ENCODE measurements around the gene PSIP1. TPM values are rescaled to one million over a fixed set of nuclear protein-coding genes. Genes with fewer than 3 reads are reported as not detected.
"Not testable (repeated sequence)": the region's sequence is repeated elsewhere in the genome, so short reads cannot be mapped to it uniquely, and the experiment has no call there.

PSIP1 gene

DNA sequence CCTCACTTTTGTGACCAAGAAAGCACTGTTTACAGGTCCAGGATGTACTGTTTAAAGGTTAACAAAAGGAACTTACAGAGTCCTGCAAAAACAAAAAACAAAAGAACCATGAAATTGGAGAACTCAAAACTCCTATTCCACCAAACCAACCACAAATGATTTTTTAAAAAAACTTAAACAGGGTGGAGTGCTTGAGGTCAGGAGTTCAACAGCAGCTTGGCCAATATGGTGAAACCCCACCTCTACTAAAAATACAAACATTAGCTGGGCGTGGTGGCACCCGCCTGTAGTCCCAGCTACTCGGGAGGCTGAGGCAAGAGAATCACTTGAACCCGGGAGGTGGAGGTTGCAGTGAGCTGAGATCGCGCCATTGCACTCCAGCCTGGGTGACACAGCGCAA lies 83.1 kb downstream of the PSIP1 start:
- peaks cover 33% of the 10 kb centered on the region for H3K36me3 ChIP-seq (ENCODE audit: insufficient read depth, low read length)
- not testable (repeated sequence) for H3K9me3 ChIP-seq (replicated peaks; ENCODE audit: low read length); H3K4me1 ChIP-seq (ENCODE audit: control insufficient read depth, insufficient read depth, low read length); H3K27me3 ChIP-seq (ENCODE audit: control insufficient read depth, insufficient read depth, low read length); H3K4me3 ChIP-seq (ENCODE audit: low read length); H3K4me2 ChIP-seq (ENCODE audit: low read length); H3K9ac ChIP-seq (ENCODE audit: low read depth, low read length)

DNA sequence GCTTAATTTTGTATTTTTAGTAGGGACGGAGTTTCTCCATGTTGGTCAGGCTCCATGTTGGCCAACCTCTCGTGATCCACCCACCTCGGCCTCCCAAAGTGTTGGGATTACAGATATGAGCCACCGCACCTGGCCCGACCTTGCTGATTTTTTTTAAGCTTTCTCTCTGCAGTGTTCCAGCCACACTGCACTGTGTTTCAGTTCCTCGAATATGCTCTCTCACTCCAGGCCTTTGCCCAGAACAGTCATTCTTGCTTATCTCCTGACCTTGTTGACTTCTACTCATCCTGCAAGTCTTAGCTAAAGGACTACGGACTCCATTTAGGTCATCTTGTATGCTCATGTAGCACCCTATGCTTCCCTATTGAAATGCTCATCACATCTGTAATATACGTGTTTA lies 84.8 kb downstream of the PSIP1 start:
- H3K4me1 ChIP-seq (ENCODE audit: control insufficient read depth, insufficient read depth, low read length): peaks cover 7% of the 10 kb centered on the region
- no peaks in the 10 kb centered on the region for H3K9me3 ChIP-seq (replicated peaks; ENCODE audit: low read length)
- H3K27me3 ChIP-seq (ENCODE audit: control insufficient read depth, insufficient read depth, low read length): no peaks in the 10 kb centered on the region
- no peak overlapping the region for H3K4me3 ChIP-seq (ENCODE audit: low read length)
- H3K4me2 ChIP-seq (ENCODE audit: low read length): no peak overlapping the region
- no peak overlapping the region for H3K9ac ChIP-seq (ENCODE audit: low read depth, low read length)
- peaks cover 32% of the 10 kb centered on the region for H3K36me3 ChIP-seq (ENCODE audit: insufficient read depth, low read length)

DNA sequence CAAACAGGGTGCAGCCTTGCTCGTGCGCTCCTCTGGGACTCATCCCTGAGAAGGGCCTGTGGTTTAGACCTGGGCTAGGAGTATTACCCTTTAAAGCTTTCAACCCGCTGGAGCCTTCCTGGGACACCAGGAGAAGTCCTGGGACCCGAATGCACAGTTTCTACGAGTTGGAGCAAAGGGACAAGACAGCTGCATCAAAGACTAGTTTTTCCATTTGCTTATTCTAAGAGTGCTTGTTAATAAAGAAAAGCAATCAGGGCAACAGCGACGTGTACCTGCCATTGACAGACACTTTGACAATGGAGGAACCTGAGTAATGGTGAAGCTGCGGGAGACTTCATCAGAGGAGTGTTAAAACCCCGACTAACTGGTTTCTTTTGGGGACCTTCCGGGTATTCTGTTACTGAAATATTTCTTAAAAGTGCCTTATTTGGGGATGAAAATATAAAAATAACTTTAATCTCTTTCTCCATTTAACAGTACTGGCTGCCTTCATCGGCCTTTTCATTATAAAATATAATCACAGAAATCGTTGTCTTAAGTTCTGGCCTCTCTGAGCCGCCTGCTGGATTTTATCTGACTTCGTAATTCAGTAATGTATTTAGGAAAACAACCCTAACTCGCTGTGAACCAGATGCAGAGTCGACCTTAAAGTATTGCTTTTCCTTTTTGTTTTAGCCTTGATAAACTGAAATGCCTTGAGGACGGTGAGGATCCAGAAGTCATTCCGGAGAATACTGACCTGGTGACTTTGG lies 87.4 kb downstream of the PSIP1 start:
- Histone ChIP-seq H3K4me1 (ENCODE audit: control insufficient read depth, insufficient read depth, low read length) (peaks cover 7% of the 10 kb centered on the region), H3K4me2 (ENCODE audit: low read length) (peak overlapping the region; percentile 93), H3K27me3 (ENCODE audit: control insufficient read depth, insufficient read depth, low read length) (no peaks in the 10 kb centered on the region), H3K9ac (ENCODE audit: low read depth, low read length) (peak overlapping the region; percentile 93), H3K36me3 (ENCODE audit: insufficient read depth, low read length) (peaks cover 23% of the 10 kb centered on the region), H3K4me3 (ENCODE audit: low read length) (peak overlapping the region; percentile 96), H3K9me3 (replicated peaks; ENCODE audit: low read length) (no peaks in the 10 kb centered on the region)

DNA sequence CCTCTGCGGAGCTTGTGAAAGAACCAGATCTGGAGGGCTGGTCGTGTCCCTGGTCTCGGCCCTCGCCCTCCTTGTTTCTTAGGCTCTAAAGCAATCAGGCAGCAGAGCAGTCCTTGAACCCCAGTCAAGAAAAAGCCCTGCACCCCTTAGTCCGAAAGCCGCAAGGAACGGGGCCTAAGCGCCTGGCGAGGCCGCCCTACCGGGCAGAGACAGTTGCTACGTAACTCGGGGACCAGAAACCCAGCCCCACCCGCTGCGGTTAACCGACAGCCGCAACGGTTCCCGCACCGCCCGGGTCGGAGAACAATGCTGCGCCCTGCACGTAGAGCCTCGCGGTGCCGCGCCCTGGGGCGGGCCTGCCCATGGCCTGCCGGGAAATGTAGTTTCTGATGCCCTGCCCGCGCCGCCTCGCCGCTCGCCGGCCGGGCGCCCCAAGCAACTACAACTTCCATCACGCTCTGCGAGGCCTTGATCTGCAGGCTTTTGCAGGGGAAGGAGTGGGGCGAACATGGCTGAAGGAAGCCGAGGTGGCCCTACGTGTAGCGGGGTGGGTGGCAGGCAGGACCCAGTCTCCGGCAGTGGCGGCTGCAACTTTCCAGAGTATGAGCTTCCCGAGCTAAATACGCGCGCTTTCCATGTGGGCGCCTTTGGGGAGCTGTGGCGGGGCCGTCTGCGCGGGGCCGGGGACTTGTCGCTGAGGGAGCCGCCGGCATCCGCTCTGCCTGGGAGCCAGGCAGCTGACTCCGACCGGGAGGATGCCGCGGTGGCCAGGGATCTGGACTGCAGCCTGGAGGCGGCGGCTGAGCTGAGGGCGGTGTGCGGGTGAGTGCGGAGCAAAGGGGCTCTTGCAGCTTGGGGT lies 88.2 kb downstream of the PSIP1 start, which contains the start of gene SNAPC3:
SNAPC3 (plus strand) TSS at position 505 of the 859 bp plus-strand sequence; CDS start at position 509, 4 bp downstream.
- Histone ChIP-seq H3K4me3 (ENCODE audit: low read length) (peak within 1 kb of the TSS; percentile 96), H3K9ac (ENCODE audit: low read depth, low read length) (peak within 1 kb of the TSS; percentile 93), H3K4me2 (ENCODE audit: low read length) (peak within 1 kb of the TSS; percentile 93), H3K4me1 (ENCODE audit: control insufficient read depth, insufficient read depth, low read length) (peaks cover 7% of the 10 kb centered on the region), H3K9me3 (replicated peaks; ENCODE audit: low read length) (no peaks in the 10 kb centered on the region), H3K27me3 (ENCODE audit: control insufficient read depth, insufficient read depth, low read length) (no peaks in the 10 kb centered on the region), H3K36me3 (ENCODE audit: insufficient read depth, low read length) (peaks cover 23% of the 10 kb centered on the region)

DNA sequence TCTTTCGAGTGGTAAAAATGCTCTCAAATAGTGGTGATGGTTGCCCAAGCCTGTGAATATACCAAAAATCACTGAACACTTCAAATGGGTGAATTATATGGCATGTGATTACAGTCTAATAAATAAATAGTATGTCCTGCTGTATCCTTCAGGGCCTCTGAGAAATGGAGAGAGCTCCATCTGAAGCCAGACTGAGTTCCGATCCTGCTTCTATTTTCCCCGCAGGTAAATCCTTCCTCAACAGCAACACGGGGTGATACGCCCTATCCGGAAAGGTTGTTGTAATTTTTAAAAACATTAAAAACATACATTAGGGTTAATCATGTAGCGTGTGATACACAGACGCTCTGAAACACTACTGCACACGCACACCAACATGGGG lies 88.8 kb downstream of the PSIP1 start:
- H3K4me3 ChIP-seq (ENCODE audit: low read length): peak overlapping the region; percentile 96
- H3K36me3 ChIP-seq (ENCODE audit: insufficient read depth, low read length): peaks cover 23% of the 10 kb centered on the region
- H3K9ac ChIP-seq (ENCODE audit: low read depth, low read length): peak overlapping the region; percentile 93
- peaks cover 7% of the 10 kb centered on the region for H3K4me1 ChIP-seq (ENCODE audit: control insufficient read depth, insufficient read depth, low read length)
- H3K4me2 ChIP-seq (ENCODE audit: low read length): peak overlapping the region; percentile 93
- H3K27me3 ChIP-seq (ENCODE audit: control insufficient read depth, insufficient read depth, low read length): no peaks in the 10 kb centered on the region
- H3K9me3 ChIP-seq (replicated peaks; ENCODE audit: low read length): no peaks in the 10 kb centered on the region

DNA sequence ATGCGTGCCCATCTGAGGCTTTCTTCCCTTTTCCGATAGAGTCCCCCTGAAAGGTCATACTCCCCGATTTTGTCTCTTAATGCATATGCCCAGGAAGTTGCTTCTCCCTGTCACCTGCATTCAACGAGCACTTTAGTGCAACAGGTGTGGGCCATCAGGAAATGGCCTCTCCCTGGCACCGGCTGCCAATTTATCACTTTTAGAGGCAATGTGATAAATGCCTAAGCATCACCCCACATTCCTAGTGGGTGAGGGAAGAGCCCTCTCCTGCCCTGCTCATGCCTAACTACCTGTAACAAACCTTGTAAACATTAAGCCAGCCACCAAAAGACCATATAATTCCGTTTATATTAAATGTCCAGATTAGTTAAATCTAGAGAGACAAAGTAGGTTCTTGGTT lies 89.2 kb downstream of the PSIP1 start:
- Histone ChIP-seq H3K4me1 (ENCODE audit: control insufficient read depth, insufficient read depth, low read length) (peaks cover 7% of the 10 kb centered on the region), H3K4me3 (ENCODE audit: low read length) (no peak overlapping the region), H3K4me2 (ENCODE audit: low read length) (no peak overlapping the region), H3K27me3 (ENCODE audit: control insufficient read depth, insufficient read depth, low read length) (no peaks in the 10 kb centered on the region), H3K9ac (ENCODE audit: low read depth, low read length) (peak overlapping the region; percentile 93), H3K9me3 (replicated peaks; ENCODE audit: low read length) (no peaks in the 10 kb centered on the region), H3K36me3 (ENCODE audit: insufficient read depth, low read length) (peaks cover 21% of the 10 kb centered on the region)

DNA sequence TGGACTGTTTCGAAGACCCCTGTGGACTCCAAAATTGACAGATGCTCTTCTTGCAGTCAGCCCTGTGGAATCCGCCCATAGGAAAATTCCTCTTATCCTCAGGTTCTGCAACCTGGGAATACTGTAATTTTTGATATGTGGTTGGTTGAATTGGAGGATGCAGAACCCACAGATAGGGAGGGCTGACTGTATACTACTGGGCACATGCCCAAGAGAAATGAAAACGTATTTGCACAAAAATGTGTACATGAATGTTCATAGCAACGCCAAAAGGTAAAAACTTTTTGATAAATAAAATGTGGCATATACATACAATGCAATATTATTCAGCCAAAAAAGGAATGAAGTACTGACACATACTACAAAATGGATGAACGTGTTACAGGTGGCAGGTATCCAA lies 90.0 kb downstream of the PSIP1 start:
- no peaks in the 10 kb centered on the region for H3K9me3 ChIP-seq (replicated peaks; ENCODE audit: low read length)
- no peak overlapping the region for H3K4me3 ChIP-seq (ENCODE audit: low read length)
- peaks cover 13% of the 10 kb centered on the region for H3K36me3 ChIP-seq (ENCODE audit: insufficient read depth, low read length)
- H3K4me2 ChIP-seq (ENCODE audit: low read length): no peak overlapping the region
- peaks cover 7% of the 10 kb centered on the region for H3K4me1 ChIP-seq (ENCODE audit: control insufficient read depth, insufficient read depth, low read length)
- no peaks in the 10 kb centered on the region for H3K27me3 ChIP-seq (ENCODE audit: control insufficient read depth, insufficient read depth, low read length)
- H3K9ac ChIP-seq (ENCODE audit: low read depth, low read length): no peak overlapping the region

DNA sequence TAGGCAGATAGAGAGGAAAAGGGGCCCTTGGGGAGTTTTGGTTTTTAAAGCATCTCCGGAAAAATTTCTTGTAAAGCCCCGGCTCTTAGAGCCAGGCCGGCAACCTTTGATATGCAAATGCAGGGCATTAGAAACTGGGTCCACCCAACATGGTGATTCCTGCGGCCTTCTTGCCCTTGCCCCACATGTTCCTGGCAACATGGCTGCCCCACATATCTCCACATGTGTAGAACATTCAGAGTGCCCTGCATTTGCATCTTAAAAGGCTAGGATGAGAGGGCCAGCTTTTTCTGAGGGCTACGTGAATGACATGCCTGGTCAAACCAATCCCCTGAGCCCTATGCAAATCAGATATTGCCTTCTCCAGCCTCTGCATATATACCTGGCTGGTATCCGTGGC lies 93.1 kb downstream of the PSIP1 start:
- H3K4me2 ChIP-seq (ENCODE audit: low read length): no peak overlapping the region
- no peaks in the 10 kb centered on the region for H3K36me3 ChIP-seq (ENCODE audit: insufficient read depth, low read length)
- H3K9ac ChIP-seq (ENCODE audit: low read depth, low read length): no peak overlapping the region
- no peak overlapping the region for H3K4me3 ChIP-seq (ENCODE audit: low read length)
- H3K27me3 ChIP-seq (ENCODE audit: control insufficient read depth, insufficient read depth, low read length): no peaks in the 10 kb centered on the region
- peaks cover 7% of the 10 kb centered on the region for H3K4me1 ChIP-seq (ENCODE audit: control insufficient read depth, insufficient read depth, low read length)
- no peaks in the 10 kb centered on the region for H3K9me3 ChIP-seq (replicated peaks; ENCODE audit: low read length)

DNA sequence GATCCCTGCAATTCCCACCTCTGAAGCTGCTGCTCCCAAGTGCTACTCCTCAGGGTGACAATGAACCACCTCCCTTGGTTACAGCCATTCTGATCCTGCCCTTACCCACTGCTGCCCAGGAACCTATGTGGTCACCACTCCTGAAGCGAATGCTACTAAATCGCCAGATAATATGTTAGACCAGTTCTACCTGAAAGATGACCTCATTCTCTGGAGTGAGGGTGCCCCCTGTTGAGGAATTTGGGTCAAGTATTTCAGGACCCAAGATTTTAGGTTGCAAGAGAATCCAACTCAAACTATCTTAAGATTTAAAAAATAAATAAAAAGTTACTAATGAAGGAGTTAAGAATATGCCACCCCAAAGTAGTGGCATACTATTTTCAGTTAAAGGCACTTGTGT lies 93.9 kb downstream of the PSIP1 start:
- Histone ChIP-seq H3K9me3 (replicated peaks; ENCODE audit: low read length) (no peaks in the 10 kb centered on the region), H3K4me3 (ENCODE audit: low read length) (no peak overlapping the region), H3K27me3 (ENCODE audit: control insufficient read depth, insufficient read depth, low read length) (no peaks in the 10 kb centered on the region), H3K4me2 (ENCODE audit: low read length) (no peak overlapping the region), H3K9ac (ENCODE audit: low read depth, low read length) (no peak overlapping the region), H3K4me1 (ENCODE audit: control insufficient read depth, insufficient read depth, low read length) (peaks cover 2% of the 10 kb centered on the region), H3K36me3 (ENCODE audit: insufficient read depth, low read length) (no peaks in the 10 kb centered on the region)

Small RNAs within 50 kb of the gene (small RNA-seq; reads per million reads assigned to genes)
- gene AL513423.1: not detected
- gene RN7SL98P: not detected
- gene RNU6-246P: not detected
- not detected for gene RNU6-319P
